COR-L47 (cell line): ENCODE measurements around the gene TOMM7.
"Not testable (repeated sequence)": the region's sequence is repeated elsewhere in the genome, so short reads cannot be mapped to it uniquely, and the experiment has no call there.

ENCODE experiments used
- DNase-seq: peaks from one replicate; lab custom pipeline; 2025; lab: John Stamatoyannopoulos, UW

Gene TOMM7

GRCh38 chr7:22784346-22784745 lies 38.3 kb downstream of the TOMM7 start:
- DNase-seq: no peak

GRCh38 chr7:22783421-22783820 lies 39.2 kb downstream of the TOMM7 start:
- DNase-seq: no peak

DNA sequence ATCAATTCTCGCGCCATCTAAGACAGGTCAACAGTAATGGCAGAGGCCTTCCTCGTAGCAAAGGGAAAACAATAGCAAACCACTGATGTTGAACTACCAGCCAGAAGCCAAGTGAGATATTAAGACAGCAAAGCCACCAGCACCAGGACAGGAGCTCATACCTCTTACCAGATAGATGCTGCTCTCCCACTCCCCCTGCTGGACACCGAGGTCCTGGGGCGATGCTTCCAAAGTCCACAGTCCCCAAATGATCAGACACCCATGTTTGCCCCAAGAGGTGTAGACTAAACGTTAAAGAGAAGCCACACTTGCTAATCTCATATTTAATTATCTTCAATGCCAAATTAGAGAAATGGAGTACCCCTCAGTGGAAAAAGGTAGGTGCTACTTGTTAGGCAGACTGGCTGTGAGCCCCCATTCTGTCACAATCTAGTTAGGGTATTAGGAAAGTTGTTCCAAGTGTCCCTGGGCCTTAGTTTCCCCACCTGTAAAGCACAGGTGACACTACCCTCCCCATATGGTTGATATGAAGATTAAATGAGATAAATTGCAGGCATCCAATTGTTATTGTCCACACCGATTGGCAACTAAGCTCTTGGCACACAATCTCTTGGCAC lies 39.9 kb downstream of the TOMM7 start:
- peak; percentile 30 for DNase-seq

DNA sequence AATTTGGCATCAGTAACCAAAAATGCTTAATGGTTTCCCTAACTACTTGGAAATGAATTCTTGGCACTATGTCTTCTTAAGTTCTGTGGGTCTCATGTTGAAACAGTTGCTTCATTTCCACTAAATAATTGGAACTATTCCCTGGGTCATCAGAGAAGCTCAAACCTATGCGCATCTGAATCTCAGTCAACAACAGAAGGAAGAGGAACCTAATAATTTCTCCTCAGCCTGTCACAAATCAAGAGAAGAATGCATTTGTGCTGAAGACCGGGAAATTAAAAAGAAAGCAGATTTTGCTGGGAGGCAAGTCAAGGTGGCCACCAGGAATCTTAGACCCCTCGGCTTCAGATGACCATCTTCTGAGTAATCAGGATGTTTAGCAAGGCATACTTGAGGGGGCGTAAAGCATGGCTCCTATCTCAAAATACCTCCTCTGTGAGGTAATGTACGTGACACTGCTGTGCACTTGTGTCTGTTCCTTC lies 41.4 kb downstream of the TOMM7 start:
- DNase-seq: no peak

GRCh38 chr7:22779730-22780323 lies 42.8 kb downstream of the TOMM7 start:
- not testable (repeated sequence) for DNase-seq

- no peak for DNase-seq
These were observed 45.7 kb downstream of the TOMM7 start for GRCh38 chr7:22776964-22777363.

DNA sequence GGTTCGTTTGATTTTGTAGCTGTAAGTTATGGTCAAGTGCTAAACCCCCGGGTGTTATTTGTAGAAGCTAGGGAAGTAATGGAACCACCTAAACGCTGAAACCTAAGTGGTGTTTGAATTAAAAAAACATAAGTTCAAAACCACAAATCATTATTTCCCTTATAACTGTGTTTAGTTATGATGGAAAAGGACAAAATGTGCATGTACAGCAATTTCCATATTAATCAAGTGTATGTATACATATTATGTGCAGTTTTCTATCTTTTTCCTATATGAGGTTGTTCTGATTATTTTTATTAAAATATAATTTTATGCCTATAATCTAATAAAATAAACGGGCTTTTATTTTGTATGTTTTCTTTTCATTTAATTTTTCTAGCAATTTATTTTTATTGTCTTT lies 49.8 kb downstream of the TOMM7 start:
- no peak for DNase-seq

DNA sequence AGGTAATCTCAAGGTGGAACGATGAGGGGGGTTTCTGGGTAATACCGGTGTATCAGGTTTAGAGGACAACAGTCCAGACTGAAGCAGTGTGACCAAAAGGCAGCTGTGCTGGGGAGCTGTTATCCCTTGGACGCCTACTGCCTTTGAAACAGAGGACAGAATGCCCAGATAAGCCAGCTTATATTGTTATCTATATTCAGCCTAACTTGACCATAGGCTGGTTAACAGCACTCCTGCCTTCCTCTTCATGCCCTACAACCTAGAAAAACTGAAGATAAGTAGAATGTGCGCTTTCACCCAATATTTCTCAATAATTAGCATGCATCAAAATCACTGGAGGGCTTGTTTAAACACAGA lies 50.8 kb downstream of the TOMM7 start:
- no peak for DNase-seq

GRCh38 chr7:22771194-22771871 lies 51.3 kb downstream of the TOMM7 start:
- no peak for DNase-seq

GRCh38 chr7:22765609-22766008 lies 57.0 kb downstream of the TOMM7 start:
- DNase-seq: no peak
